HEK293 (cell line): ENCODE data around the gene CD37.
"Not testable (repeated sequence)": the region's sequence is repeated elsewhere in the genome, so short reads cannot be mapped to it uniquely, and the experiment has no call there.

Experiments used
- CTCF ChIA-PET: fragments of 350-600 bp; formaldehyde crosslinking; extraction: SDS; loops from one replicate; lab custom pipeline; 2021; ENCODE audit warnings: antibody characterized with exemption; lab: Yijun Ruan, JAX
- POLR2A ChIA-PET: fragments of 300-600 bp; formaldehyde crosslinking; extraction: SDS; loops from one replicate; lab custom pipeline; 2020; ENCODE audit warnings: antibody characterized with exemption, inconsistent platforms; lab: Yijun Ruan, JAX
- H3K27ac ChIP-seq: fragments of 200-500 bp; sonication (Bioruptor generic); 2 replicates; pipeline ENCODE4 v1.5.1; 2014; ENCODE audit warnings: low read depth, low read length, control low read depth, inconsistent platforms; ENCODE audit errors: extremely low read depth
- H3K36me3 ChIP-seq, 2 experiments: fragments of 200-500 bp in 1 of 2; sonication (Bioruptor generic) in 1 of 2; 1 replicate in 1 of 2; 2 replicates in 1 of 2; pipeline ENCODE4 v1.5.1; 2014 to 2017; ENCODE audit warnings: inconsistent platforms in 2 of 2, low read length in 2 of 2; ENCODE audit not compliant: control insufficient read depth in 2 of 2, insufficient read depth in 1 of 2
- H3K4me1 ChIP-seq: fragments of 200-500 bp; sonication (Bioruptor generic); 2 replicates; pipeline ENCODE4 v1.5.1; 2014; ENCODE audit warnings: mild to moderate bottlenecking, low read length, inconsistent platforms; ENCODE audit not compliant: control insufficient read depth, insufficient read depth
- H3K4me3 ChIP-seq: 2 replicates; pipeline ENCODE4 v1.5.1; 2011; ENCODE audit warnings: low read depth, mild to moderate bottlenecking, control low read depth, low read length, moderate library complexity
- H3K9me3 ChIP-seq: fragments of 200-500 bp; sonication (Bioruptor generic); 2 replicates; pipeline ENCODE4 v1.5.1; 2014; ENCODE audit warnings: low read depth, low read length, inconsistent platforms; ENCODE audit not compliant: control insufficient read depth, insufficient read depth
- MYNN ChIP-seq: fragments of 450-650 bp; formaldehyde crosslinking; IDR thresholded peaks from 2 replicates; pipeline ENCODE4 v1.5.1; 2016; ENCODE audit warnings: missing biosample characterization, missing genetic modification characterization, borderline replicate concordance
- OSR2 ChIP-seq: fragments of 450-650 bp; formaldehyde crosslinking; IDR thresholded peaks from 2 replicates; pipeline ENCODE4 v1.5.1; 2016; ENCODE audit warnings: missing biosample characterization, missing genetic modification characterization
- PATZ1 ChIP-seq: fragments of 450-650 bp; formaldehyde crosslinking; IDR thresholded peaks from 2 replicates; pipeline ENCODE4 v1.5.1; 2016; ENCODE audit warnings: missing biosample characterization, missing genetic modification characterization
- PRDM6 ChIP-seq: fragments of 450-650 bp; formaldehyde crosslinking; IDR thresholded peaks from 2 replicates; pipeline ENCODE4 v1.5.1; 2017; ENCODE audit warnings: missing biosample characterization, missing genetic modification characterization
- SCRT1 ChIP-seq: fragments of 450-650 bp; formaldehyde crosslinking; IDR thresholded peaks from 2 replicates; pipeline ENCODE4 v1.5.1; 2016; ENCODE audit warnings: missing biosample characterization, missing genetic modification characterization, borderline replicate concordance
- SCRT2 ChIP-seq: fragments of 450-650 bp; formaldehyde crosslinking; IDR thresholded peaks from 2 replicates; pipeline ENCODE4 v1.5.1; 2016; ENCODE audit warnings: missing biosample characterization, missing genetic modification characterization
- ZIC2 ChIP-seq: fragments of 450-650 bp; formaldehyde crosslinking; IDR thresholded peaks from 2 replicates; pipeline ENCODE4 v1.5.1; 2016; ENCODE audit warnings: missing biosample characterization, missing genetic modification characterization
- ZNF157 ChIP-seq: fragments of 450-650 bp; formaldehyde crosslinking; IDR thresholded peaks from 2 replicates; pipeline ENCODE4 v1.5.1; 2016; ENCODE audit warnings: missing biosample characterization, missing genetic modification characterization
- ZNF335 ChIP-seq: fragments of 450-650 bp; formaldehyde crosslinking; conservative IDR thresholded peaks from 2 replicates; pipeline ENCODE4 v1.5.1; 2016; ENCODE audit warnings: missing biosample characterization, missing genetic modification characterization
- ZNF341 ChIP-seq: fragments of 450-650 bp; formaldehyde crosslinking; IDR thresholded peaks from 2 replicates; pipeline ENCODE4; 2016; ENCODE audit warnings: low read depth, missing biosample characterization, missing genetic modification characterization
- ZNF433 ChIP-seq: fragments of 450-650 bp; formaldehyde crosslinking; IDR thresholded peaks from 2 replicates; pipeline ENCODE4 v1.5.1; 2016; ENCODE audit warnings: missing biosample characterization, missing genetic modification characterization, low read depth
- TF ChIP-seq, protein P1 (sequence below): fragments of 450-650 bp; formaldehyde crosslinking; IDR thresholded peaks from 2 replicates; pipeline ENCODE4 v1.5.1; 2016; ENCODE audit warnings: missing biosample characterization, missing genetic modification characterization

Gene CD37

DNA sequence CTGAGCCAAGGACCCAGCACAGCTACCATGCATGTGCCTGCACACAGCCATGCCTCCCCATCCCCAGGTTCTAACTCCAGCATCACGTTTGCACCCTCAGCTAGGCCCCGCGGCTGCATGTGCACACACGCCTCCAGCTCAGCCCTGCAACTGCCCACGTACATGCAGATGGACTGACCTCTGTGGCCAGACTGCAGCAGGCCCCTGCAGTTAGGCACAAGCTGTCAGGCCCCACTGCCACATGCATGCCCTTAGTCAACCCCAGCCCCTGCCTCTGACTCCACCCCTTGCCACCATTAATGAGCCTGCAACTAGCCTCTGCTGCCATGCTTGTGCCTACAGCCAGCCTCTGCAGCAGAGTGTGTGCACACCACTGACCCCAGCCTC lies 33.3 kb upstream of the CD37 start:
- no peak overlapping the region for H3K27ac ChIP-seq
- no peak overlapping the region for H3K4me3 ChIP-seq
- TF ChIP-seq ZNF341 (tag by site-specific recombination) (no peak), ZNF335 (tag by site-specific recombination) (peak; percentile 43), MYNN (tag by site-specific recombination) (no peak)
- TF ChIP-seq, all 188 proteins: peak for 1
- CTCF ChIA-PET: interaction anchor here (0.6 to 5.4 kb wide), 41 partner anchors 10 to 369 kb away, joined by 3 to 47 read pairs (median 8); no protein-coding TSS in a partner anchor
- POLR2A ChIA-PET: no interaction called here
- no peaks in the 10 kb centered on the region for H3K36me3 ChIP-seq
- no peaks in the 10 kb centered on the region for H3K4me1 ChIP-seq
- no peaks in the 10 kb centered on the region for H3K9me3 ChIP-seq

- not testable (repeated sequence) for H3K9me3 ChIP-seq
Measured at GRCh38 chr19:49306734-49307133, 28.5 kb upstream of the CD37 start.

DNA sequence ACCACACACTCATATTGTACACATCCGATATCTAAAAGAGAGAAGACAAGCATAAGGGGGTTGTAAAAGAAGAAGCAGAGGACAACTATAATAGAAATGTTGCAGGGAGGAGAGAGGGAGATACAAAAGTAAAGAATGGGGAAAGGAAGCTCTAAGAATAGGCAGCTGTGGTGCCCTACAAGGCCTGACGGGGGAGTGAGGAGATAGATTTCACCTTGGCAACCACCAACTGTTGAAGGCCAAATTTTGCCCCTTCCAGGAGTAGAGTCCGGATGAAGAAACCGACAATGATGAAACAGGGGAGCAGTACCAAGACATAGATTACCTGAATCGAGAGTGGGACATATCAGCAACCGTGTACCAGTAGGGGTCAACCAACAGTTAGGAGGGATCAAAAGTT lies 26.1 kb upstream of the CD37 start:
- H3K9me3 ChIP-seq: no peaks in the 10 kb centered on the region
- TF ChIP-seq ZNF157 (no peak), ZNF335 (tag by site-specific recombination) (no peak), ZIC2 (no peak), ZNF433 (tag by site-specific recombination) (no peak), PRDM6 (no peak)
- TF ChIP-seq, protein P1, sequence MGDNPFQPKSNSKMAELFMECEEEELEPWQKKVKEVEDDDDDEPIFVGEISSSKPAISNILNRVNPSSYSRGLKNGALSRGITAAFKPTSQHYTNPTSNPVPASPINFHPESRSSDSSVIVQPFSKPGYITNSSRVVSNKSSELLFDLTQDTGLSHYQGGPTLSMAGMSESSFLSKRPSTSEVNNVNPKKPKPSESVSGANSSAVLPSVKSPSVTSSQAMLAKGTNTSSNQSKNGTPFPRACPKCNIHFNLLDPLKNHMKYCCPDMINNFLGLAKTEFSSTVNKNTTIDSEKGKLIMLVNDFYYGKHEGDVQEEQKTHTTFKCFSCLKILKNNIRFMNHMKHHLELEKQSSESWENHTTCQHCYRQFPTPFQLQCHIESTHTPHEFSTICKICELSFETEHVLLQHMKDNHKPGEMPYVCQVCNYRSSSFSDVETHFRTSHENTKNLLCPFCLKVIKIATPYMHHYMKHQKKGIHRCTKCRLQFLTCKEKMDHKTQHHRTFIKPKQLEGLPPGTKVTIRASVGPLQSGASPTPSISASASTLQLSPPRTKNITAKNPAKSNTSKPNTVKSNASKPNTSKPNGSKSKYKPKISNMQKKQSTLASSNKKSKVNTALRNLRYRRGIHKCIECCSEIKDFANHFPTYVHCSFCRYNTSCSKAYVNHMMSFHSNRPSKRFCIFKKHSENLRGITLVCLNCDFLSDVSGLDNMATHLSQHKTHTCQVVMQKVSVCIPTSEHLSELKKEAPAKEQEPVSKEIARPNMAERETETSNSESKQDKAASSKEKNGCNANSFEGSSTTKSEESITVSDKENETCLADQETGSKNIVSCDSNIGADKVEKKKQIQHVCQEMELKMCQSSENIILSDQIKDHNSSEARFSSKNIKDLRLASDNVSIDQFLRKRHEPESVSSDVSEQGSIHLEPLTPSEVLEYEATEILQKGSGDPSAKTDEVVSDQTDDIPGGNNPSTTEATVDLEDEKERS: no peak
- peaks cover 0 to 16% of the 10 kb centered on the region in 2 experiments; a peak in 2 of 3 replicates for H3K36me3 ChIP-seq
- no peaks in the 10 kb centered on the region for H3K4me1 ChIP-seq
- ChIA-PET POLR2A (no interaction called here), CTCF (interaction anchor here (1.2 kb wide), 1 partner anchor 19 kb away, joined by 4 read pairs; no protein-coding TSS in a partner anchor)
- H3K27ac ChIP-seq: no peak overlapping the region
- no peak overlapping the region for H3K4me3 ChIP-seq

More at GRCh38 chr19:49306734-49307133, 28.5 kb upstream of the CD37 start:
- H3K4me3 ChIP-seq, POLR2A ChIA-PET, H3K27ac ChIP-seq, CTCF ChIA-PET, H3K4me1 ChIP-seq: not testable (repeated sequence)
- H3K36me3 ChIP-seq: peaks cover 0 to 16% of the 10 kb centered on the region in 2 experiments; a peak in 2 of 3 replicates

DNA sequence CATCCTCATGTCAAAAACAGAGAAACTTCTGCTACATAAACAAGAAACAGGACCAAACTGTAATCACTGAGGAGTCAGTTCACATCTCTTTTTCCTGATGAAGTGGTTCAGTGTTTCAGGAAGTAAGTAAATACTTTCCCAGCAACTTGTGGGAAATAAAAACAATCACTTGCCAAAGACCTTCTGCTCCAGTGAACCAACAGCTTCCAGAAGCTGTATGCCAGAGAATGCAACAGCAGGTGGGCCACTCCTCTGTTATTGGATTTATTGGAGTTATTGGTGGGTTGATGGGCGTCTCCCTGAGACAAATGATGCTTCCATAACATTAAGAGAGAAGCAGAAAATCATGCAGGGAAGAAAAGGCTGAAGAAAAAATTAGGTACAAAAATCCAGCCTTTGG lies 20.1 kb upstream of the CD37 start:
- Histone ChIP-seq H3K9me3 (no peaks in the 10 kb centered on the region), H3K27ac (no peak overlapping the region), H3K36me3 (peaks cover 4 to 12% of the 10 kb centered on the region in 2 experiments; a peak in 2 of 3 replicates)
- peak; percentile 62; the same call in 1 of the 2 replicates for TF ChIP-seq SCRT1 (tag by site-specific recombination)
- peak; percentile 61 for TF ChIP-seq OSR2 (tag by site-specific recombination)
- TF ChIP-seq PATZ1 (tag by site-specific recombination): no peak
- peak; percentile 28; the same call in 1 of the 2 replicates for TF ChIP-seq SCRT2 (tag by site-specific recombination)
- TF ChIP-seq, all 188 proteins: peak for 3
- peaks cover 9% of the 10 kb centered on the region for H3K4me1 ChIP-seq
- ChIA-PET POLR2A (interaction anchor here (0.8 kb wide), 1 partner anchor 25 kb away, joined by 6 read pairs; no protein-coding TSS in a partner anchor), CTCF (interaction anchor here (0.7 to 5.4 kb wide), 5 partner anchors 10 to 89 kb away, joined by 4 to 17 read pairs (median 5); no protein-coding TSS in a partner anchor)
- H3K4me3 ChIP-seq: no peak overlapping the region
